ENCODE results near the gene LIG1.

LIG1 gene

DNA sequence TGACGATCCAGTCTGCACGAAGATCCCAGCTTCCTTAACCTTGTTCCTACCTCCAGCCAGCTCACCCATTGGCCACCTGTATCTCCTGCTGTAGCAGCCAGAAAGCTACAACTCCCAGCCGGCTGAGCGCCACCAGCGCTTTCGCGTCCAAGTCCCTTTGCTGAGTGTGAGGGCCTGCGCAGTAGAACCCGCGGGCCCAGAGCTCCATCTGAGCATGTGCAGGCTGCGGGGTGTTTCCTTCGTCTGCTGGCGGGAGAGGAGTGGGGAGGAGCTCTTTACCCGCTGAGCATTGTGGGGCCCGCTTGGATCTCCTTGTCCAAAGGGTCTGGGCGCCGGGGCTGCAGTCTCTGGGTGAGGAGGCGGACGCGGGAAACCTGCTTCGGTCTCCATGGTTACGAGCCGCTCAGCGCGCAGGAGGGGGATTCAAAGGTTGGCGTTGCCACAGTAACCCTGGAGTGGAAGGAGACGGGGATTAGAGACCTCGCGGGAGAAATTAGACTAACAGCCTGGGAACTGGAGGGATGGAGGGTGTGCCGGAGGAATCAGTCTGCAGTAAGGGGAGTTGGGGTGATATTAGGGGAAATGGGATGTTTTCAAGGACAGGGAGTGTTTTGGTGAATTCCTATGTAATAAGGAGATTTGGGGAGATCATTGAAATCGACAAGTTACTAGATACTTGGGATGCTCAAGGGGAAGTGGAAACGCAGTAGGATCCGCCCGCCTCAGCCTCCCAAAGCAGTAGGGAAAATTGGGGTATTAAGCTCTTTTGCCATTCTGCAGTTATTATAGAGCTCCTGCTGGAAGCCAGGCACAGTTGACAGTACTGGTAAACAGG, 33.9 kb upstream of the LIG1 start:
- DNase-seq (ENCODE audit: extremely low read depth, low read depth), result peak; percentile 75
- TF ChIP-seq, protein P1, sequence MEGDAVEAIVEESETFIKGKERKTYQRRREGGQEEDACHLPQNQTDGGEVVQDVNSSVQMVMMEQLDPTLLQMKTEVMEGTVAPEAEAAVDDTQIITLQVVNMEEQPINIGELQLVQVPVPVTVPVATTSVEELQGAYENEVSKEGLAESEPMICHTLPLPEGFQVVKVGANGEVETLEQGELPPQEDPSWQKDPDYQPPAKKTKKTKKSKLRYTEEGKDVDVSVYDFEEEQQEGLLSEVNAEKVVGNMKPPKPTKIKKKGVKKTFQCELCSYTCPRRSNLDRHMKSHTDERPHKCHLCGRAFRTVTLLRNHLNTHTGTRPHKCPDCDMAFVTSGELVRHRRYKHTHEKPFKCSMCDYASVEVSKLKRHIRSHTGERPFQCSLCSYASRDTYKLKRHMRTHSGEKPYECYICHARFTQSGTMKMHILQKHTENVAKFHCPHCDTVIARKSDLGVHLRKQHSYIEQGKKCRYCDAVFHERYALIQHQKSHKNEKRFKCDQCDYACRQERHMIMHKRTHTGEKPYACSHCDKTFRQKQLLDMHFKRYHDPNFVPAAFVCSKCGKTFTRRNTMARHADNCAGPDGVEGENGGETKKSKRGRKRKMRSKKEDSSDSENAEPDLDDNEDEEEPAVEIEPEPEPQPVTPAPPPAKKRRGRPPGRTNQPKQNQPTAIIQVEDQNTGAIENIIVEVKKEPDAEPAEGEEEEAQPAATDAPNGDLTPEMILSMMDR (IDR thresholded peaks at IDR 0.05; ENCODE audit: low read depth, low read length), result no peak

DNA sequence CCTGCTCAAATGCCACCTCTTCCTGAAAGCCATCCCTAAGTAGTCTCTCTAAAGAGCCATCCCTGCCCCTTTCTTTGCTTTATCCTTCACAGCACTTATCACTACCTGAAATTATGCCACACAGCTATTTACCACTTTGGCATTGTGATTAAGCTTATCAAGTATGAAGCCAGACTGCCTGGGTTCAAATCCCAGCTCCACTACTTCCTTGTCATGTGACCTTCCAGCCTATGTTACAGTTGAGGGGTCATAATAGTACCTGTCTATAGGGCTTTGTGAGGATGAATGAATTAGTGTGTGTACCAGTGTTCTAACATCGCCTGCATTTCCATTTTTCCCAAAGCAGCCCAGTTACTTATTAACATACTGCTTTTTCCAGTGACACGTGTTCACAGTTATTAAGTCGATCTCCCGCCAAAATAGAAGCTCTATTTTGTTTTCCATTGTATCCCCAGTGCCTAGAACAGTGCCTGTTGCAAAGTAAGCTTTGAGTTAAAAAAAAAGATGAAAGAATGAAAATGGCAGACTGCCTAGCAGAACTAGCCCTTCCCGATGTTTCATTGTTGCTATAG, 33.2 kb upstream of the LIG1 start:
- DNase-seq (ENCODE audit: extremely low read depth, low read depth), result no peak
- TF ChIP-seq, protein P1 (IDR thresholded peaks at IDR 0.05; ENCODE audit: low read depth, low read length), result no peak

DNA sequence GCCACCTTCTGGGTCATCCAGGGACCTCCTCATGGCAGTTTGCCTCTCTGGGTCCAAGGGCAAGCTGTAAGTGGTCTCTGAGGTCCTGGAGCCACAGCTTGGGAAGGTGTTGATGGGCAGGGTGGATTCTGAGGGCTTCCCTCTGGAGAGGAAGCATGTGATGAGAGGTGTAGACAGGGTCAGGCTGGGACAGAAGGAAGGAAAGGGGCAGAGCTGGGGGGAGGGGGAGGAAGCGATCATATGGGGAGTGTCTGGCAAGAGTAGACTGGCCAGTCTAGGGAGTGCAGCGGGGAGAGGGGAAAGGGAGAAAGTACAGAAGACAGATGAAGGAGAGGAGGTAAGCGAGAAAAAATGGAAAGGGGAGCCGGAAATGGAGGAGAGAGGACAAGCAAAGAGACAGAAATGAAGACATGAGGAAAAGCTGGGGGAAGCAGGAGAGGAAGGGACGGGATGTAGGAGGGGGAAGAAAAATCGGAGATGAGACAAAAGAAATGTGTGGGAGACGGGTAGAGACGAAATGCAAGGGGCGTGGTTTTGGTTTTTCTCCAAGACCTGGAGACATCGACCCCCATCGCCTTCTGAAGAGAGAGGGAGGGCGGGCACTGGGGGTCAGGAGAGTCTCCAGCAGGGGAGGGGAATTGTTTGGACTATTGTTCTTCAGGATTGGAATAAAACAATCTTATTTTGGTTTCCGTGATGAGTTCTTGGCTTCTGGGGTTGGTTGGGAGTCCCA, 27.0 kb upstream of the LIG1 start:
- DNase-seq (ENCODE audit: extremely low read depth, low read depth), result no peak
- TF ChIP-seq, protein P1 (IDR thresholded peaks at IDR 0.05; ENCODE audit: low read depth, low read length), result no peak

DNA sequence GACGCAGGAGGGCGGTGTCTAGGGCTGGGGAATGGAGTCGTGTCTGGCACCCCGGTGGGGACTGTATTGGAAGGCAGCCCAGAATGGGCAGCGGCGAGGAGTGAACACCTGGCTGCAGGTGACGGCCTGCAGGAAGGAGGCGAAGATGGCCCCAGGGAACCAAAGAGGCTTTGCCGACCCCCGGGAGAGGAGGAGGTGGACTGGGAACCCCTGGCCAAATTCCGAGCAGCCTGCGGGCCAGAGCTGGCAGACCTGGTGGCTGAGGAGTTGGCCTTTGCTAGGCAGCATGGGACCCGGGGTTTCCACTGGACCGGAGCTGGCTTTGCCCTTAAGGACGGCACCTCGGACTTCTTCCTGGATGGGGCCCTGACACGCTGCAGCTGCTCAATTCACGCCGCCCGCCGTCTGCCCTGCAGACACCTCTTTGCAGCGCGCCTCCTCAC, 26.2 kb upstream of the LIG1 start:
- DNase-seq (ENCODE audit: extremely low read depth, low read depth), result no peak
- TF ChIP-seq, protein P1 (IDR thresholded peaks at IDR 0.05; ENCODE audit: low read depth, low read length), result no peak

DNA sequence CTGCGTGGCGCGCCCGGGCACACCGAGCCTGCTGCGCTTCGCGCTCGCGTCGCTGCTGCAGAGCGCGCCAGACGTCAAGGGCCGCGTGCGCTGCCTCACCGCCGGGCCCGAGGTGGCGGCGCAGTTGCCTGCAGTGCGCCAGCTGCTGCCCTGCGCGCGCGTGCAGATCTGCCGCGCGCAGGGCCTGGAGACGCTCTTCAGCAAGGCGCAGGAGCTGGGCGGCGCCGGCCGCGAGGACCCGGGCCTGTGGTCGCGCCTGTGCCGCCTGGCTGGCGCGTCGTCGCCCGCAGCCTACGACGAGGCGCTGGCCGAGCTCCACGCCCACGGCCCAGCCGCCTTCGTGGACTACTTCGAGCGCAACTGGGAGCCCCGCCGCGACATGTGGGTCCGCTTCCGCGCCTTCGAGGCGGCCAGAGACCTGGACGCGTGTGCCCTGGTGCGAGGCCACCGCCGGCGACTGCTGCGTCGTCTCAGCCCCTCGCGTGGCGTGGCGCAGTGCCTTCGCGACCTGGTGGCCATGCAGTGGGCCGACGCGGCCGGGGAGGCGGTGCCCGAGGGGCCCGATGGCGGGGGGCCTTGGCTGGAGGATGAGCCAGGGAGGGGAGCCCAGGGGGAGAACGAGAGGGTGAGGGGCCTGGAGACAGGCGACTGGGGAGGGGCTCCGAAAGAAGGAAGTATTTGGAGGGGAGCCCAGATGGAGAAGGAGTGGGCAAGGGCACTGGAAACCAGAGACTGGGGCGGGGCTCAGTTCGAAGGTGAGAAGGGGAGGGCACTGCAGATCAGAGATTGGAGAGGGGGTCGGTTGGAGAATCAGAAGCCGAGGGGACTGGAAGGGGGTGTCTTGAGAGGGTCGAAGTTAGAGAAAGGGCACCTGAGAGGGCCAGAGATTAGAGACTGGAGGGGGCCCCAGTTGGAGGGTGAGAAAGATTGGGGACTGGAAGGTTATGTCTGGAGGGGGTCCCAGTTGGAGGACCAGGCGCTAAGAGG, 25.0 kb upstream of the LIG1 start:
- no peak for DNase-seq (ENCODE audit: extremely low read depth, low read depth)
- TF ChIP-seq, protein P1 (IDR thresholded peaks at IDR 0.05; ENCODE audit: low read depth, low read length), result no peak

DNA sequence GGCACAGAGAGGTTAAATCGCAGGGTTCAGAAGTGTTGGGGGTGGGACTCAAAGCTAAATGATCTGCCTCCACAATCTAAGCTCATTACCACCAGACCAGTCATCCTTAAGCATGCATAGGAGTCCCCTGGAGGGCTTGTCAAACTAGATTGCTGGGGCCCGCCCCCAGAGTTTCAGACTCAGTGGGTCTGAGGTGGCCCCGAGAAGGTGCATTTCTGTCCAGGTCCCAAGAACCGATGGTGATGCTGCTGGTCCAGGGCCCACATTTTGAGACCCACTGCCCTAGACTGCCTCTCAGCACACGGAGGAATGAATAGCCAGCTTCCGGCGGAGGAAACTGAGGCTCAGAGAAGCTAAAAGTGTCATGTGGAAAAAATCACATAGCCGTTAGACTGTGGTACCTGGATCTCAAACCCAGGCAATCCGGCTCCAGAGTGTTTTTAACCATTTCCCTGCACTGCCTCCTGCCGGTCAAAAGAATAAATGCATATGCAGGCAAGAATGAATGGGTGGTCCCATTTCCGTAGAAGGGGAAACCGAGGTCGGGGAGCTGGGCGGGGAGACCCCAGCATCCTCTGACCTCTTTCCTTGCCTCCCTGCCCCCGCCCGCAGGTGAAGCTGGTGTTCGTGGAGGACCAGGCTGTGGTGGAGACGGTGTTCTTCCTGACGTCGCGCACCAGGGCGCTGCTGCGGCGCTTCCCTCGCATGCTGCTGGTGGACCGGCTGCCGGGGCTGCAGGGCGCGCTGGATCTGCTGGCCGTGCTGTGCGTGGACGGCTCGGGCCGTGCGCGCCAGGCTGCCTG, 24.1 kb upstream of the LIG1 start:
- TF ChIP-seq, protein P1 (IDR thresholded peaks at IDR 0.05; ENCODE audit: low read depth, low read length), result peak; percentile 48

More for the DNA sequence above, 24.1 kb upstream of the LIG1 start:
- DNase-seq (ENCODE audit: extremely low read depth, low read depth), result no peak

Data from AG09319 (cell line).